KMS-11 (cell line): ENCODE data around the gene TF.

Experiments
- H2AFZ ChIP-seq: fragments of 200-600 bp; sonication (generic); 2 replicates; pipeline ENCODE4 v1.6.1; 2016; ENCODE audit warnings: antibody characterized with exemption, mixed run types, low read depth
- H3K27ac ChIP-seq: fragments of 200-600 bp; sonication (generic); 2 replicates; pipeline ENCODE4 v1.6.1; 2016; ENCODE audit warnings: mild to moderate bottlenecking, mixed run types
- H3K27me3 ChIP-seq: fragments of 200-600 bp; sonication (generic); 2 replicates; pipeline ENCODE4 v1.6.1; 2017; ENCODE audit warnings: mild to moderate bottlenecking, low read depth, mixed run types, moderate library complexity; ENCODE audit not compliant: insufficient read depth
- H3K36me3 ChIP-seq: fragments of 200-600 bp; sonication (generic); 2 replicates; pipeline ENCODE4 v1.6.1; 2017; ENCODE audit warnings: mild to moderate bottlenecking, mixed run types; ENCODE audit not compliant: insufficient read depth
- H3K4me1 ChIP-seq: fragments of 200-600 bp; sonication (generic); 2 replicates; pipeline ENCODE4 v1.6.1; 2016; ENCODE audit warnings: mild to moderate bottlenecking, low read depth, mixed run types; ENCODE audit not compliant: poor library complexity, severe bottlenecking
- H3K4me2 ChIP-seq: fragments of 200-600 bp; sonication (generic); 2 replicates; pipeline ENCODE4 v1.7.0; 2016; ENCODE audit warnings: mild to moderate bottlenecking, mixed run types
- H3K4me3 ChIP-seq: fragments of 200-600 bp; sonication (generic); IDR thresholded peaks from 2 replicates; pipeline ENCODE4 v1.6.1; 2017; ENCODE audit warnings: low read depth, low read length, mixed read lengths; ENCODE audit not compliant: insufficient read depth
- H3K79me2 ChIP-seq: fragments of 200-600 bp; sonication (generic); 2 replicates; pipeline ENCODE4 v1.6.1; 2016; ENCODE audit warnings: low read depth, mixed run types; ENCODE audit not compliant: insufficient read depth
- H3K9ac ChIP-seq: fragments of 200-600 bp; sonication (generic); 2 replicates; pipeline ENCODE4 v1.6.1; 2016; ENCODE audit warnings: mild to moderate bottlenecking, mixed run types
- H4K20me1 ChIP-seq: fragments of 200-600 bp; sonication (generic); 2 replicates; pipeline ENCODE4 v1.6.1; 2016; ENCODE audit warnings: mild to moderate bottlenecking, mixed run types; ENCODE audit not compliant: insufficient read depth
- TF ChIP-seq, protein P1 (sequence below): fragments of 200-600 bp; sonication (generic); conservative IDR thresholded peaks from 2 replicates; pipeline ENCODE4 v1.6.1; 2017; ENCODE audit warnings: low read depth, mild to moderate bottlenecking, antibody characterized with exemption, low read length, moderate library complexity, mixed read lengths

Gene TF

DNA sequence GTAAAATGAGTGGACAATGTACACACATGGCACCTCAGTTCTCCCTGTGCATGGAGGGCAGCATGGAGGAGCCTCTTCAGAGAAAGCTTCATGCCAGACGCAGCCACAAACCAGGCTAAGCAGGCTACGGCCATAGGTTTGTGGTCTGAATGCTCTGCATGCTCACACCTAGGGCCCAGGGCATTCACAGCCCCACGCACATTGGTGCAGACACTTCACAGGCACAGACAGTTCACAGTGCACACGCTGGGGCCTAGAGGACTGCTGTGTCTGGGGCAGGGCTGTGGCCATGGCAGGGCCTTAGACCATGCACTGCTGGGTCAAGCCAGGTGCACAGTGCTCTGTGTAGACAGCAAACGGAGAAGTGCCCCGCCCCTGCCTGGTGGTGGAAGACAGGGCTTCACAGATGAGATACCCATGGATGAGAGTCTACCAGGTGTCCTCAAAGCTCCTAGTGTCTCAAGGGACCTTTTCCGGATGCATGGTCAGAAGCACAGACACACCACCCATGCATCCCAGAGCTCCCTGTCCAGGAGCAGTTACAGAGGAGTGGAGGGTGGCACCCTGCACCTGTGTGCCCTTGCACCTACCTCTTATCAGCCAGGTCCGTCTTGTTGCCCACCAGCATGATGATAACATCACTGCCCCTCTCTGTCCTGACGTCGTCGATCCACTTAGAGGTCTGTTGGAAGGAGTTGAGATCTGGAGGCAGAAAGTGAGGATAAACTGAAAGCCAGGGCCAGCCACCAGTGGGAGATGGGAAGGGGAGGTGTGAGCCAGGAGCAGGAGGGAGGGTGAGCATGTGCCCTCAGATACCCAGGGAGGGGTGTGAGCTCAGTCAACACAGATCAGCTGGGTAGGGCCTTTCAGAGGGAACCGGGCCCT lies 93.0 kb downstream of the TF start:
- no peaks in the 10 kb centered on the region for H3K36me3 ChIP-seq
- no peaks in the 10 kb centered on the region for H3K4me1 ChIP-seq
- no peak overlapping the region for H3K4me3 ChIP-seq
- no peaks in the 10 kb centered on the region for H3K27me3 ChIP-seq
- no peak overlapping the region for H2AFZ ChIP-seq
- no peak overlapping the region for H3K4me2 ChIP-seq
- H4K20me1 ChIP-seq: no peaks in the 10 kb centered on the region
- TF ChIP-seq, protein P1, sequence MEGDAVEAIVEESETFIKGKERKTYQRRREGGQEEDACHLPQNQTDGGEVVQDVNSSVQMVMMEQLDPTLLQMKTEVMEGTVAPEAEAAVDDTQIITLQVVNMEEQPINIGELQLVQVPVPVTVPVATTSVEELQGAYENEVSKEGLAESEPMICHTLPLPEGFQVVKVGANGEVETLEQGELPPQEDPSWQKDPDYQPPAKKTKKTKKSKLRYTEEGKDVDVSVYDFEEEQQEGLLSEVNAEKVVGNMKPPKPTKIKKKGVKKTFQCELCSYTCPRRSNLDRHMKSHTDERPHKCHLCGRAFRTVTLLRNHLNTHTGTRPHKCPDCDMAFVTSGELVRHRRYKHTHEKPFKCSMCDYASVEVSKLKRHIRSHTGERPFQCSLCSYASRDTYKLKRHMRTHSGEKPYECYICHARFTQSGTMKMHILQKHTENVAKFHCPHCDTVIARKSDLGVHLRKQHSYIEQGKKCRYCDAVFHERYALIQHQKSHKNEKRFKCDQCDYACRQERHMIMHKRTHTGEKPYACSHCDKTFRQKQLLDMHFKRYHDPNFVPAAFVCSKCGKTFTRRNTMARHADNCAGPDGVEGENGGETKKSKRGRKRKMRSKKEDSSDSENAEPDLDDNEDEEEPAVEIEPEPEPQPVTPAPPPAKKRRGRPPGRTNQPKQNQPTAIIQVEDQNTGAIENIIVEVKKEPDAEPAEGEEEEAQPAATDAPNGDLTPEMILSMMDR: no peak
- no peaks in the 10 kb centered on the region for H3K79me2 ChIP-seq
- H3K27ac ChIP-seq: no peak overlapping the region
- no peak overlapping the region for H3K9ac ChIP-seq

DNA sequence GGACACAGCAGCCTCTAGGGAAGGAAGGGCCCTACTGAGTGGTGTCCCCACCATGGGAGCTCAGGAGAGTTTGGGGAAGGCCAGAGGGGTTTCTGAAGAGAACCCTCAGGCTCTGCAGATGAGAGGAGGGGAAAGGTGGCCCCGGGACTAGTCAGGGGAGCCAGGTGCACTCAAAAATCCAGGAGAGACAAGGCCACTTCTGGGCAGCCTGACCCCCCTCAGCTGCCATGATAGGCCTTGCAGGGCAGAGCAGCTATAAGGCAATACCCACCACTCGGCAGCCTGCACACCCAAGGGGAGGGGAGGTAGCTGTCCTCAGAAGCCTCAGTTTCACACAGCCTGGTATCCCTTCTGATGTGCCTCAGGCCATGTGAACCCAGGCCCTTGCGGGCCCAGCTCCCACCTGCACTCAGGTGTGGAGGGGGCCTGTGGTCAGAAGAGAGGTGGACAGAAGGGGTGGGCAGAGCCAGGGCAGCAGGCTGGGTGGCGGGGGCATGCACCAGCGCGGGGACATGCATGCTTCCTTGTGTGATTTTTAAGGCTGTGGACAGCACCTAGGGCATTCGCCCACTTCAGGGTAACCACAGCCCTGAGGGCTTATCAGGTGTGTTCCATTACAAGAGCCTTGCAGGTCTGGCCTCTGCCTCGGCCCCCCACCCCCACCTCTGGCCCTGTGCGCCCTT lies 94.0 kb downstream of the TF start:
- no peaks in the 10 kb centered on the region for H3K4me1 ChIP-seq
- H3K9ac ChIP-seq: no peak overlapping the region
- H3K27me3 ChIP-seq: no peaks in the 10 kb centered on the region
- H3K79me2 ChIP-seq: no peaks in the 10 kb centered on the region
- H3K4me2 ChIP-seq: no peak overlapping the region
- H4K20me1 ChIP-seq: no peaks in the 10 kb centered on the region
- H2AFZ ChIP-seq: no peak overlapping the region
- no peak overlapping the region for H3K27ac ChIP-seq
- H3K4me3 ChIP-seq: no peak overlapping the region
- H3K36me3 ChIP-seq: no peaks in the 10 kb centered on the region
- TF ChIP-seq, protein P1: no peak

DNA sequence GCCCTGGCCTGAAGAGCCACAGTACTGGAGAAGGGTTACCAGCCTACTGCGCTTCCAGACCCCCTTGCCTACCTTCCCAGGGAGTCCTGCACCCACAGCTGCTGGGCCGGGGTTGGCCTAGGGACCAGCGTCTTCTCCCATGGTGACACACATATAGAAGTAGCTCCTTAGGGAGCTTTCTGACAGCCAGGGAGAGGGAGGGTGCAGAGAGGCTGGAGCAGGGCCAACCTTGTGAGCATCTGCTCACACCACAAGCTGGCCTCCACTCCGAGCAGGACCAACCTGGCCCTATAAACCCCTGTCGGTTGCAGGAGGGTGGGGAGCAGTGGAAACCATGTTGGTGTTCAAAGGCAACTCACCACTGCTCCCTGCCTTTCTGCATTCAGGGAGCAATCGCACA lies 94.6 kb downstream of the TF start:
- TF ChIP-seq, protein P1: no peak
- no peaks in the 10 kb centered on the region for H3K36me3 ChIP-seq
- H3K4me1 ChIP-seq: no peaks in the 10 kb centered on the region
- no peak overlapping the region for H3K4me2 ChIP-seq
- H3K79me2 ChIP-seq: no peaks in the 10 kb centered on the region
- H3K27ac ChIP-seq: no peak overlapping the region
- no peak overlapping the region for H2AFZ ChIP-seq
- H3K4me3 ChIP-seq: no peak overlapping the region
- H3K9ac ChIP-seq: no peak overlapping the region
- no peaks in the 10 kb centered on the region for H3K27me3 ChIP-seq
- no peaks in the 10 kb centered on the region for H4K20me1 ChIP-seq

DNA sequence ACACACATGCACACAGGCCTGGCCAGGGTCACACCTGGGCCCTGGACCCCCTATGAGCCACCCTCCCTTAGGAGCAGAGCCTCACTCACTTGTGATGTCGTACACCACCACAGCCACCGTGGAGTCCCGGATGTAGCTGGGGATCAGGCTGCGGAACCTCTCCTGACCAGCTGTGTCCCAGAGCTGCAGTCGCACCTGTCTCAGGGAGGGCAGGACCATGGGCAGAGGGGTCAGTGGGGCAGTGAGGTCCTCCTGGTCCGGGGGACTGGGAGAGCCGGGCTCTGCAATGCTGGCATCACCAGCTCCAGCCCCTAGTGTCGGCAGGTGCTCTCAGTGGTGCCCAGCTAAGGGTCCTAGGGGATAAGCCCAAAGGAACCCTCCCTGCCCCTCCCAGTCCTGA lies 95.0 kb downstream of the TF start:
- Histone ChIP-seq H4K20me1 (no peaks in the 10 kb centered on the region), H3K4me2 (no peak overlapping the region), H2AFZ (no peak overlapping the region), H3K27me3 (no peaks in the 10 kb centered on the region), H3K36me3 (no peaks in the 10 kb centered on the region), H3K9ac (no peak overlapping the region), H3K79me2 (no peaks in the 10 kb centered on the region), H3K27ac (no peak overlapping the region), H3K4me1 (no peaks in the 10 kb centered on the region), H3K4me3 (no peak overlapping the region)
- TF ChIP-seq, protein P1: no peak
